Erythroblast (primary cell): Measurements from ENCODE around the gene DIPK1A.

Experiments
- GATA1 ChIP-seq: IDR thresholded peaks from 2 replicates; pipeline ENCODE4 v1.6.1; 2011; ENCODE audit warnings: low read depth, mild to moderate bottlenecking, control low read depth, low read length, moderate library complexity
- POLR2A ChIP-seq: IDR thresholded peaks from 2 replicates; pipeline ENCODE4 v1.6.1; 2011; ENCODE audit warnings: mild to moderate bottlenecking, low read length

GRCh38 chr1:92903765-92904164 lies 57.5 kb downstream of the DIPK1A start:
- TF ChIP-seq POLR2A: no peak
- TF ChIP-seq GATA1: no peak
